Chondrocyte (in vitro differentiated cells): ENCODE data around the gene SEC14L5. TPM values are rescaled to one million over a fixed set of nuclear protein-coding genes. Genes with fewer than 3 reads are reported as not detected.

ENCODE experiments used
- DNase-seq: peaks from one replicate; pipeline ENCODE4 v3.0.0; 2021; ENCODE audit warnings: mixed read lengths, low spot score
- H3K27ac Mint-ChIP-seq: one replicate; pipeline ENCODE4 v1.8.0; 2021; ENCODE audit warnings: mild to moderate bottlenecking, moderate library complexity, mixed read lengths; ENCODE audit not compliant: unreplicated experiment
- H3K27me3 Mint-ChIP-seq: 2 replicates; pipeline ENCODE4 v1.8.0; 2021; ENCODE audit warnings: low read depth, mixed read lengths
- H3K36me3 Mint-ChIP-seq: 2 replicates; pipeline ENCODE4 v1.8.0; 2021; ENCODE audit warnings: low read depth, mixed read lengths
- H3K4me1 Mint-ChIP-seq: 2 replicates; pipeline ENCODE4 v1.8.0; 2021; ENCODE audit warnings: low read depth, mild to moderate bottlenecking, mixed read lengths
- H3K4me3 Mint-ChIP-seq: one replicate; pipeline ENCODE4 v1.8.0; 2021; ENCODE audit warnings: mild to moderate bottlenecking, moderate library complexity, mixed read lengths; ENCODE audit not compliant: unreplicated experiment
- H3K9me3 Mint-ChIP-seq: 2 replicates; pipeline ENCODE4 v1.8.0; 2021; ENCODE audit warnings: low read depth, mixed read lengths
- CTCF ChIP-seq: fragments of 200-600 bp; sonication (generic); IDR thresholded peaks from 2 replicates; pipeline ENCODE4 v1.5.0; 2021; ENCODE audit warnings: antibody characterized with exemption, mild to moderate bottlenecking, moderate library complexity
- total RNA-seq: library from RNA; stranded (reverse); gene quantifications from 3 replicates; pipeline ENCODE4 v1.2.1, GENCODE V29; 2021

Gene SEC14L5
- total RNA-seq, 1 donor from 2014 or later: not detected

GRCh38 chr16:4976079-4976478, 17.9 kb downstream of the SEC14L5 start:
- peaks cover 5% of the 10 kb centered on the region for H3K9me3 Mint-ChIP-seq
- no peak overlapping the region for H3K4me3 Mint-ChIP-seq
- H3K36me3 Mint-ChIP-seq: peaks cover 2% of the 10 kb centered on the region
- H3K4me1 Mint-ChIP-seq: no peaks in the 10 kb centered on the region
- H3K27me3 Mint-ChIP-seq: peaks cover 27% of the 10 kb centered on the region
- no peak overlapping the region for H3K27ac Mint-ChIP-seq
- TF ChIP-seq CTCF: no peak
- no peak for DNase-seq

- Mint-ChIP-seq H3K4me1 (no peaks in the 10 kb centered on the region), H3K4me3 (no peak overlapping the region), H3K36me3 (peaks cover 2% of the 10 kb centered on the region), H3K27ac (no peak overlapping the region), H3K27me3 (peaks cover 21% of the 10 kb centered on the region), H3K9me3 (peaks cover 5% of the 10 kb centered on the region)
- TF ChIP-seq CTCF: no peak
- DNase-seq: peak; percentile 43
These were observed 18.5 kb downstream of the SEC14L5 start for GRCh38 chr16:4976611-4977145.

GRCh38 chr16:4979164-4979563, 21.0 kb downstream of the SEC14L5 start:
- Mint-ChIP-seq H3K9me3 (peaks cover 8% of the 10 kb centered on the region), H3K4me1 (no peaks in the 10 kb centered on the region), H3K27me3 (peaks cover 25% of the 10 kb centered on the region), H3K36me3 (peaks cover 2% of the 10 kb centered on the region), H3K4me3 (no peak overlapping the region), H3K27ac (no peak overlapping the region)
- DNase-seq: peak; percentile 12
- no peak for TF ChIP-seq CTCF

GRCh38 chr16:4979736-4980660, 21.9 kb downstream of the SEC14L5 start:
- H3K9me3 Mint-ChIP-seq: peaks cover 12% of the 10 kb centered on the region
- TF ChIP-seq CTCF: no peak
- peaks cover 25% of the 10 kb centered on the region for H3K27me3 Mint-ChIP-seq
- H3K36me3 Mint-ChIP-seq: peaks cover 2% of the 10 kb centered on the region
- H3K27ac Mint-ChIP-seq: no peak overlapping the region
- peak; percentile 77 for DNase-seq
- no peaks in the 10 kb centered on the region for H3K4me1 Mint-ChIP-seq
- H3K4me3 Mint-ChIP-seq: no peak overlapping the region

- peak; percentile 34 for DNase-seq
- no peak for TF ChIP-seq CTCF
- Mint-ChIP-seq H3K4me3 (no peak overlapping the region), H3K4me1 (no peaks in the 10 kb centered on the region), H3K9me3 (peaks cover 8% of the 10 kb centered on the region), H3K36me3 (no peaks in the 10 kb centered on the region), H3K27ac (no peak overlapping the region), H3K27me3 (peaks cover 23% of the 10 kb centered on the region)
These were observed 22.6 kb downstream of the SEC14L5 start for GRCh38 chr16:4980691-4981090.
